EL (cell line): ENCODE results near the gene DTL.
A peak's percentile ranks its signal among the peaks of the same experiment; 100 is the strongest.

ENCODE experiments used
- DNase-seq: peaks from one replicate; pipeline ENCODE4 v3.0.0-alpha.2; 2016

Gene DTL

GRCh38 chr1:212039622-212040021 lies 4.1 kb downstream of the DTL start:
- DNase-seq: no peak

GRCh38 chr1:212040629-212041412 lies 5.3 kb downstream of the DTL start:
- DNase-seq: peak; percentile 24

- peak; percentile 14 for DNase-seq
Observed at GRCh38 chr1:212042436-212042835, 6.9 kb downstream of the DTL start.

- no peak for DNase-seq
Observed at GRCh38 chr1:212044851-212045250, 9.3 kb downstream of the DTL start.

- DNase-seq: peak; percentile 23
Observed at GRCh38 chr1:212045981-212046380, 10.4 kb downstream of the DTL start.

GRCh38 chr1:212053993-212054392 lies 18.4 kb downstream of the DTL start:
- no peak for DNase-seq

GRCh38 chr1:212055333-212055732 lies 19.8 kb downstream of the DTL start:
- DNase-seq: no peak

DNA sequence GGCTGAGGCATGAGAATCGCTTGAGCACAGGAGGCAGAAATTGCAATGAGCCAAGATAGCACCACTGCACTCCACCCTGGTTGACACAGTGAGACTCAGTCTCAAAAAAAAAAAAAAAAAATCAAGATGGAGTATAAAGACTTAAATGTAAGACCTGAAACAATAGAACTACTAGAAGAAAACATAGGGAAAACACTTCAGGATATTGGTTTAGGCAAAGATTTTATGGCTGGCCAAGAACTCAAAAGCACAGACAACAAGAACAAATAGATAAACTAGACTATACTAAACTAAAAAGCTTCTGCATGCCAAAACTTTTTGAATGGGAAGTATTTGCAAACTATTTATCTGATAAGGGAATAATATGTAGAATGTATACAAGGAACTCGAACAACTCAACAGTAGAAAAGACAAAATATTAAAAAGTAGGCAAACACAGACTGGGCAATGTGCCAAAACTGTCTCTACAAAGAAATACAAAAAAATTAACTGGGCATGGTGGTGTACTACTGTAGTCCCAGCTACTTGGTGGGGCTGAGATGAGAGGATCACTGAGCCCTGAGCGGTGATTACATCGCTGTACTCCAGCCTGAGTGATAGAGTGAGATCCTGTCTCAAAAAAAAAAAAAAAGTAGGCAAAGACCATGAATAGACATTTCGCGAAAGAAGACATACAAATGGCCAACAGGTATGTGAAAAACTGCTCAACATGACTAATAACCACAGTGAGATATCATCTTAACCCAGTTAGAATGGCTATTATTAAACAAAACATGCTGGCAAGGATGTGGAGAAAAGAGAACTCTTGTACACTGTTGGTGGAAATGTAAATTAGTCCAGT lies 25.3 kb downstream of the DTL start:
- no peak for DNase-seq

- peak; percentile 43 for DNase-seq
Observed at GRCh38 chr1:212062832-212063438, 27.4 kb downstream of the DTL start.

DNA sequence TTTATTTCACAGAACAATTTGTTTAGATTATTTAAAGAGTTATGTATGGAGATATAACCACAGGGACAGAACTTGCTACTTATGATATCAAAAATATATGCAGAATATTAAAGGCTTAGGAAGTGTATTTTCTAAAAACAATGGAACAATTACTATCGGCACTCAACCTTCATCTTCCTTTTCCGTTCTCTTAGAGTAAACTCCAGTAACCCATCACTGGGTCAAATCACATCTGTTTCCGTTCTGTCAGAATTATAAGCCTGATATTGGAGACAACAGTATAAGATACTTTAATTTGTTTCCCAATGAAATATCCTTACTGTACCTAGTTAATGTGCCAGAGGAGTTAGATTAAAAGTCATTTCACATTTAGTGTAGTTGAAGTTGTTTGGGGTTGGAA lies 32.2 kb downstream of the DTL start:
- no peak for DNase-seq

DNA sequence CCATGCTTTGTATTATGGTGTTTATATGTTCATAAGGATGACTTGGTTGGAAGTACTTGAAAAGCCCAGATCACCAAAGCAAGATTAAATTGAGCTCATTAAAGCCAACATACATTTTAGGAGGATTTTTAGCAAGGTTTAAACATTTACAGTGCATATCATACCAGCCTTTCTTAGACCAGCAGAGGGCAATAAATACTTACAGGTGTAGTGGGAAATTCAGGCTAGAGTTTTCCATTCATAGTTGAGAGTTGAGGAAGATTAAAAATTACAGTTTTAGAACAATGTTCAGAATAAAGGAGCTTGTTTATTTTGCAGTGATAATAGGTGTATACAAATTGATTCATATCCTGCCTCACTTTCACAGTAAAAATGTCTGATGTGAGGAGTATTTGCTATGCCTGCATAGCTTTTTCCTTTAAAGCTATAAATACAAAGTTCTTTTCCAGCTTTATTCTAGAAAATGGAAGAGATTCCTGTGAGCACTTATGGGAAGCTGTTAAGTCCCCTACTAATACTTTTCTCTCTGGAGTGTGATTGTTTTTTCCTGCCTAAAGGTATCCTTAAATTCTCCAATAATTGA lies 35.3 kb downstream of the DTL start:
- DNase-seq: peak; percentile 23

DNA sequence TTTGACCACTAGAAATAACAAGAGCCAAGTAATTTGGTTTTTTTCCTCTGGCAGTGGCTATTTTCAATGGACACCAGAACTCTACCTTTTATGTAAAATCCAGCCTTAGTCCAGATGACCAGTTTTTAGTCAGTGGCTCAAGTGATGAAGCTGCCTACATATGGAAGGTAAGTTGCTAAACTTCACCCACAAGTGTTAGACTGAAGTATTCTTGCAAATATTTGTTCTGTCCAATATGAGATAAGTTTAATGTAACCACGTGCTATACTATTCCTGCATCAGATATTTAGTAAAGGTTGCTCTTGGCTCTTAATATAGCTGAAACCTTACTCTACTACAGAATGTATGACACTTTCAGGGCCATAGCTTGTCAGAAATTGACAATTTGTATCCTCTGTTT lies 36.5 kb downstream of the DTL start:
- no peak for DNase-seq

- no peak for DNase-seq
Observed at GRCh38 chr1:212073490-212073889, 37.9 kb downstream of the DTL start.

DNA sequence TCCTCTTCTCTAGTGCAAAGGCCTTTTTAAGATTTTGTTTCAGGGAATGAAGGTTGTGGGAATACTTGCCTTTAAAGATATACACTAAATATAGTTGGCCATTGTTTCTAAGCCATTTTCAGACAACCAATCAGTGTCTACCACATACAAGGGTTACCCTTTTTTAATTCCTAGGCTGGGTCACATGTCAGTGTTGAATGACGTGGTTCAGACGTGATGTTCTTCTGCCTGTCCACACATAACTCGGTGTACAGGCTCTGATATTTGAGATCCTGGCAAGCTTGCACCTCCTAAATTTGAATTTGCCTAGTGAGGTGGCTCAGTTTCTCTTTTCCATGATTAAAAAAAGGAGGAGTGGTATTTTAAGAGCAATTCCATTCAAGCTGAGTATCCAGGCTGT lies 38.8 kb downstream of the DTL start:
- DNase-seq: no peak

DNA sequence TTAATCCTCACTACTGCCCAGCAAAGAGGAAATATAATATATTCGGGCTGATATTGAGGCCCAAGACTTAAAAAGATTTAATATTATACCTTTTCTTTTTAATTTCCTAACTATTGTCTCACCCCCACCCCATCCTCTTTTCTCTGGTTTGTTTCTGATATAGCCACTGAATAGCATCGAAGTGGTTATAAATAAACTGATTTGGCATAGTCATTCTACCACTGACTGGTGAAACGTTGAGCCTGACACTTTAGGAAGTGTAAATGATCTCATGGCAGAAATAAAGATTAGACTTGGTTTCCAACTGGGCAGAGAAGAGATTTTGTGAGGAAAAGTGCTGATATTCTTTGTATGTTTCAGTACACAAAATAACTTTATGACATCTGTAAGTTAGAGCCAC lies 39.3 kb downstream of the DTL start:
- DNase-seq: no peak

DNA sequence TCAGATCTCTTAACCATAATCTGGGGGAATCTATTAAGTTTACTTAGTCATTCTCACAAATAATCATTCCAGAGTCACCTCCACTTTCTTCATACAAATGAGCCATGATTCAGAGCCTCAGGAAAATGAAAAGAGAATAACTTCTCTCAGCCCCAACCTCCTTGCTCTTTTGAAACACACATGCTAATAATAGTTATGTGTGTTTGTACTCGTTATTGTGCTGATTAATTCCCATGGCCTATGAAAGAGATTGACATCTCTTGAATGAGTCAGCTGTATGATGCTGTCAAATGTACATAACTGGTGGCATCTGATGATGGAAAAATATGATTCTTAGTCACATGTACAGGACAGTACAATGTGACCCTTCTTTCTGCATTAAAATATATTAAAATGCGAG lies 41.5 kb downstream of the DTL start:
- DNase-seq: no peak

- DNase-seq: no peak
Observed at GRCh38 chr1:212078826-212079225, 43.3 kb downstream of the DTL start.

DNA sequence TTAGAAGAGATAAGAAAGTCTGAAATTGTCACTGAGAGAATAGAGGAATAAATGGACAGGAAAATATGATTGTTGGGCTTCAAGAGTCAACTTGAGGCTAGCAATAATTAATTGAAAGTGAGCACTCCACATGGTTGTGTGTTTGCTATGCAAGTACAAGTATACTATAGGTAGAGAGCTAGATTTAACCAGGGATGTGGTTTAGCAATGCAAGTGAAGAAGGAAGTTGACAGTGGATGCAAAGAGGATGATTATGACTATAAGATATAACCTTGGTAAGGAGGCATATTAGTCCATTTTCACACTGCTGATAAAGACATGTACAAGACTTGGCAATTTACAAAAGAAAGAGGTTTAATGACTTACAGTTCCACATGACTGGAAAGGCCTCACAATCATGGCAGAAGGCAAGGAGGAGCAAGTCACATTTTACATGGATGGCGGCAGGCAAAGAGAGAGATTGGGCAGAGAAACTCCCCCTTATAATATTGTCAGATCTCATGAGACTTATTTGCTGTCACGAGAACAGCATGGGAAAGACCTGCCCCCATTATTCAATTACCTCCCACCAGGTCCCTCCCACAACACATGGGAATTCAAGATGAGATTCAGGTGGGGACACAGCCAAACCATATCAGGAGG lies 47.3 kb downstream of the DTL start:
- no peak for DNase-seq

DNA sequence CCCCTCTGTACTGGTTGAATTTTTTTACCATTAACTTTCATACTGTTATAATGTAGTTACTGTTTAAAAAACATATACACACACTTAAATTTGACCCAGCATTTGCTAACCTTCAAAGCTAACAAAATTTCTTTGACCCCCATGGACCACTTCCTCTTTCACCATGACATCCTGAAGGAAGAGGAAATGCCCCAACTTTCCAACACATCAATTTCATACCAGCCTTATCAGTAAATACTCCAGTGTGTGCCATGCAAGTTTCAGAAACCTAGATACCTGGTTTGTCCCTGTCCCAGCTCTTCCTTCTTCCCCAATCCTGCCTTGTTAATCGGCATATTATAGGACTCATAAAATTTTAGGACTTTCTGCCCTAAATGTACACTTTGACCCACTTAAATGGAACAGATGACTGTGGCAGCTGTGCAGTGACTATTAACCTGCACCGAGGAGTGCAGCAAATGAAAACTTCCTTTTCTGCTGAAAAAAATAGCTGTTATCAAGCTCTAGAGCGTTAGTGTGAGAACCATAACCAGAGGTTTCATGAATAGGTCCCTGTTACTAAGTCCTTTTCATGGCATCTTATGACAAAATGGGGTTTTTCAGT lies 54.1 kb downstream of the DTL start:
- no peak for DNase-seq

GRCh38 chr1:212091438-212092121 lies 56.0 kb downstream of the DTL start:
- no peak for DNase-seq

DNA sequence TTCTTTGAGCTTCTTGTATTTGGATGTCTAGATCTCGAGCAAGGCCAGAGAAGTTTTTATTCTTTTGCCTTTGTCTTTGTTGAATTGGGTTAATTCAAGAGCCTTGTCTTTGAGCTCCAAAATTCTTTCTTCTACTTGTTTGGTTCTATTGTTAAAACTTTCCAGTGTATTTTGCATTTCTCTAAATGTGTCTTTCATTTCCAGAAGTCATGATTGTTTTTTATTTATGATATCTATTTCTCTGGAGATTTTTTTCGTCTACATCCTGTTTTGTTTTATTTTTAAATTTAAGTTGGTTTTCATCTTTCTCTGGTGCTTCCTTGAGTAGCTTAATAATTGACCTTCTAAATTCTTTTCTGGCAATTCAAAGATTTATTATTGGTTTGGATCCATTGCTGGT lies 61.8 kb downstream of the DTL start:
- DNase-seq: no peak

DNA sequence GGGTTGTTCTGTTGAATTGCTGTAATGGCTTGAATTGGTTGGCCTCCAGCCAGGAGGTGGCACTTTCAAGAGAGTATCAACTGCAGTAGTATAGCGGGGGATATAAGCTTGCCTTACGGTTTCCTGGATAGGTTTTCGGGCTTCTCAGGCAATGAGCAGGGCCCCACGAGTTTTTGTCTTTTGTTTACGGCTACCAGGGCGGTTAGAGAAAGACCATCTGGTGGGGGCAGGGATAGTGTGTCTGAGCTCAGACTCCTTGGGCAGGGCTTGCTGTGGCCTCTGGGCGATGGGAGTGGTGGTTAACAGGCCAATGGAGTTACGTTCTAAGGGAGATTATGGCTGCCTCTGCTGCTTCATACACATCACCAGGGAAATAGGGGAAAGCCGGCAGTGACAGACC lies 62.8 kb downstream of the DTL start:
- DNase-seq: no peak
